Measurements from ENCODE around the gene PRR16. TPM values are rescaled to one million over a fixed set of nuclear protein-coding genes. Genes with fewer than 3 reads are reported as not detected.
"Not testable (repeated sequence)": the region's sequence is repeated elsewhere in the genome, so short reads cannot be mapped to it uniquely, and the experiment has no call there.

The PRR16 gene
- total RNA-seq, 2 experiments from 2014 or later: not detected

DNA sequence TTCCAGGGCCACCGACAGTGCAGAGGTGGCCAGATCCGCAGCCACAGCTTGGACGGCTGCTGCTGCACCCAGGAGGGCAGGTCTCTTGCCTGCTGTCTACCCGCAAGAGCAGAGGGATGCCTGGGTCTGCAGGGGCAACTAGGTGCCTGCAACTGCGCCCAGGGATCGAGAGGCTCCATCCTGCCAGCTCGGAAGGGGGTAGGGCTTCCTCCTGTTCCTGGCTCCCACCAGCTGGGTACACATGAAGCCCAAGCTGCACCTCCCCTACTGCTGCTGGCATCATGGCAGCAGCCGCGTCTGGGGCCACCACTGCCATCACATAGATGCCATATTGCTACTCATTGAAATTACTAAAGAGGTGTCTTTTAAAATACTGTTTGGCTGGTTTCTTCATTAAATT, 12.7 kb upstream of the PRR16 start:
- H3K36me3 Mint-ChIP-seq (ENCODE audit: low read depth): no peaks in the 10 kb centered on the region
- H3K4me3 Mint-ChIP-seq: no peak overlapping the region
- no peaks in the 10 kb centered on the region for H3K4me1 Mint-ChIP-seq (ENCODE audit: low read depth)
- no peaks in the 10 kb centered on the region for H3K27me3 Mint-ChIP-seq
- ChIA-PET CTCF (no interaction called here), POLR2A (interaction anchor here (0.7 kb wide), 1 partner anchor 1591 kb away, joined by 3 read pairs; no protein-coding TSS in a partner anchor)
- ATAC-seq: no peak
- H3K9me3 Mint-ChIP-seq: no peaks in the 10 kb centered on the region
- intact Hi-C loops (cut with micrococcal nuclease): no loop called here
- TF ChIP-seq, protein P1, sequence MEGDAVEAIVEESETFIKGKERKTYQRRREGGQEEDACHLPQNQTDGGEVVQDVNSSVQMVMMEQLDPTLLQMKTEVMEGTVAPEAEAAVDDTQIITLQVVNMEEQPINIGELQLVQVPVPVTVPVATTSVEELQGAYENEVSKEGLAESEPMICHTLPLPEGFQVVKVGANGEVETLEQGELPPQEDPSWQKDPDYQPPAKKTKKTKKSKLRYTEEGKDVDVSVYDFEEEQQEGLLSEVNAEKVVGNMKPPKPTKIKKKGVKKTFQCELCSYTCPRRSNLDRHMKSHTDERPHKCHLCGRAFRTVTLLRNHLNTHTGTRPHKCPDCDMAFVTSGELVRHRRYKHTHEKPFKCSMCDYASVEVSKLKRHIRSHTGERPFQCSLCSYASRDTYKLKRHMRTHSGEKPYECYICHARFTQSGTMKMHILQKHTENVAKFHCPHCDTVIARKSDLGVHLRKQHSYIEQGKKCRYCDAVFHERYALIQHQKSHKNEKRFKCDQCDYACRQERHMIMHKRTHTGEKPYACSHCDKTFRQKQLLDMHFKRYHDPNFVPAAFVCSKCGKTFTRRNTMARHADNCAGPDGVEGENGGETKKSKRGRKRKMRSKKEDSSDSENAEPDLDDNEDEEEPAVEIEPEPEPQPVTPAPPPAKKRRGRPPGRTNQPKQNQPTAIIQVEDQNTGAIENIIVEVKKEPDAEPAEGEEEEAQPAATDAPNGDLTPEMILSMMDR (IDR thresholded peaks at IDR 0.05): no peak
- H3K27ac Mint-ChIP-seq: no peak overlapping the region
- DNase-seq: no peak

GRCh38 chr5:120452471-120452870, 11.6 kb upstream of the PRR16 start:
- H3K4me3 Mint-ChIP-seq: no peak overlapping the region
- TF ChIP-seq, protein P1 (IDR thresholded peaks at IDR 0.05): no peak
- no peak overlapping the region for H3K27ac Mint-ChIP-seq
- H3K27me3 Mint-ChIP-seq: no peaks in the 10 kb centered on the region
- H3K36me3 Mint-ChIP-seq (ENCODE audit: low read depth): no peaks in the 10 kb centered on the region
- H3K4me1 Mint-ChIP-seq (ENCODE audit: low read depth): peaks cover 2% of the 10 kb centered on the region
- POLR2A ChIA-PET: no interaction called here
- H3K9me3 Mint-ChIP-seq: no peaks in the 10 kb centered on the region
- ATAC-seq (no peak), DNase-seq (no peak)
- CTCF ChIA-PET: no interaction called here
- intact Hi-C loops (cut with micrococcal nuclease): no loop called here

GRCh38 chr5:120454094-120454798, 9.9 kb upstream of the PRR16 start:
- CTCF ChIA-PET: no interaction called here
- ATAC-seq: no peak
- Mint-ChIP-seq H3K36me3 (ENCODE audit: low read depth) (no peaks in the 10 kb centered on the region), H3K27me3 (no peaks in the 10 kb centered on the region), H3K9me3 (no peaks in the 10 kb centered on the region), H3K27ac (no peak overlapping the region), H3K4me1 (ENCODE audit: low read depth) (peaks cover 8% of the 10 kb centered on the region), H3K4me3 (no peak overlapping the region)
- TF ChIP-seq, protein P1 (IDR thresholded peaks at IDR 0.05): no peak
- intact Hi-C loops (cut with micrococcal nuclease): no loop called here
- POLR2A ChIA-PET: no interaction called here
- no peak for DNase-seq

GRCh38 chr5:120456006-120456405, 8.1 kb upstream of the PRR16 start:
- no peaks in the 10 kb centered on the region for H3K9me3 Mint-ChIP-seq
- no peak overlapping the region for H3K4me3 Mint-ChIP-seq
- H3K36me3 Mint-ChIP-seq (ENCODE audit: low read depth): no peaks in the 10 kb centered on the region
- ATAC-seq (no peak), DNase-seq (no peak)
- CTCF ChIA-PET: no interaction called here
- TF ChIP-seq, protein P1 (IDR thresholded peaks at IDR 0.05): no peak
- no peak overlapping the region for H3K27ac Mint-ChIP-seq
- POLR2A ChIA-PET: no interaction called here
- intact Hi-C loops (cut with micrococcal nuclease): no loop called here
- H3K27me3 Mint-ChIP-seq: no peaks in the 10 kb centered on the region
- peaks cover 8% of the 10 kb centered on the region for H3K4me1 Mint-ChIP-seq (ENCODE audit: low read depth)

GRCh38 chr5:120457839-120458507, 6.1 kb upstream of the PRR16 start:
- TF ChIP-seq, protein P1 (IDR thresholded peaks at IDR 0.05): peak; percentile 67
- Mint-ChIP-seq H3K36me3 (ENCODE audit: low read depth) (no peaks in the 10 kb centered on the region), H3K9me3 (no peaks in the 10 kb centered on the region), H3K27ac (no peak overlapping the region), H3K4me3 (peak overlapping the region; percentile 41), H3K27me3 (peaks cover 5% of the 10 kb centered on the region), H3K4me1 (ENCODE audit: low read depth) (peaks cover 8% of the 10 kb centered on the region)
- peak; percentile 86 for ATAC-seq
- ChIA-PET POLR2A (no interaction called here), CTCF (interaction anchor here (0.6 to 1.5 kb wide), 3 partner anchors 11 to 577 kb away, joined by 3 to 4 read pairs (median 3); no protein-coding TSS in a partner anchor)
- peak; percentile 67 for DNase-seq
- intact Hi-C loops (cut with micrococcal nuclease): no loop called here

DNA sequence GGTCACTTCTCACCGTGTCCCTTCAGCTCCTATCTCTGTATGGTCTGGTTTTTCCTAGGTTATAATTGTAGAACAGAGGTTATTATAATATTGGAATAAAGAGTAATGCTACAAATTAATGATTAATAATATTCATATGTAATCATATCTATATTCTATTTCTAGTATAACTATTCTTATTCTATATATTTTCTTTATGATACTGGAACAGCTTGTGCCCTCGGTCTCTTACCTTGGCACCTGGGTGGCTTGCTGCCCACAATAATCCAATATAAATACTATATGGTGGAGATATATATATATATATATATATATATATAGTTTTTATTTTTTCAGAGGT, 5.6 kb upstream of the PRR16 start:
- H3K4me1 Mint-ChIP-seq (ENCODE audit: low read depth); H3K9me3 Mint-ChIP-seq; POLR2A ChIA-PET; DNase-seq; H3K36me3 Mint-ChIP-seq (ENCODE audit: low read depth); H3K27me3 Mint-ChIP-seq; intact Hi-C loops (cut with micrococcal nuclease); ATAC-seq; H3K27ac Mint-ChIP-seq: not testable (repeated sequence)
- CTCF ChIA-PET: interaction anchor here (0.6 to 1.5 kb wide), 2 partner anchors 11 to 577 kb away, joined by 3 to 4 read pairs; no protein-coding TSS in a partner anchor
- peak overlapping the region; percentile 41 for H3K4me3 Mint-ChIP-seq
